Activated naive CD4-positive, alpha-beta T cell treated with anti-CD3 and anti-CD28 coated beads, Interleukin-2, amount 50 U/mL, for 24 hours (primary cell): ENCODE measurements around the gene POTEI.
"Not testable (repeated sequence)": the region's sequence is repeated elsewhere in the genome, so short reads cannot be mapped to it uniquely, and the experiment has no call there.

Experiments
- H3K27ac Mint-ChIP-seq: one replicate; pipeline ENCODE4 v1.8.0; 2021; ENCODE audit warnings: mild to moderate bottlenecking, mixed read lengths
- H3K27me3 Mint-ChIP-seq: one replicate; pipeline ENCODE4 v1.8.0; 2021; ENCODE audit warnings: mixed read lengths
- H3K36me3 Mint-ChIP-seq: one replicate; pipeline ENCODE4 v1.8.0; 2021; ENCODE audit warnings: mixed read lengths
- H3K4me1 Mint-ChIP-seq: one replicate; pipeline ENCODE4 v1.8.0; 2021; ENCODE audit warnings: mixed read lengths
- H3K4me3 Mint-ChIP-seq: one replicate; pipeline ENCODE4 v1.8.0; 2021; ENCODE audit warnings: mild to moderate bottlenecking, mixed read lengths
- H3K9me3 Mint-ChIP-seq: one replicate; pipeline ENCODE4 v1.8.0; 2021; ENCODE audit warnings: mixed read lengths

Gene POTEI

DNA sequence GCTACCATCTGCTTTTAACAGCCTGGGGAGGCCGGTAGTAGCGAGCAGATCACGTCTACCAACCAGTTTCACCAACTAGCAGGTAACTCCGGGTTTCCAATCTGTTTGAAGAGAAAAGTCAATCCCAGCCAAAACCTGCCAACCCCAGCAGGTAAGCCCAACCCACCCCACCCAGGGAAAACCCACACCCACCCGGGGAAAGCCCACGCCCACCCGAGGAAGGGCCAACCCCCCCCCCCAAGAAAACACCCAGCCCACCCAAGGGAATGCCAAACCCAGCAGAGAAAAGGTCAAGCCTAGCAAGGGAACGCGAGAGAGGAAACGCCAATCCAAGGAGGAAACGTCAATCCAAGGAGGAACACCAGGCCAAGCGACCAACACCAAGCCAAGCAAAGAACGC lies at the start of gene POTEI:
TSS of gene POTEI (minus strand) at position 101 of the 400 bp plus-strand sequence. CDS start at position 8, 93 bp downstream.
- not testable (repeated sequence) for H3K4me1 Mint-ChIP-seq, H3K4me3 Mint-ChIP-seq, H3K27me3 Mint-ChIP-seq, H3K9me3 Mint-ChIP-seq, H3K36me3 Mint-ChIP-seq, H3K27ac Mint-ChIP-seq

DNA sequence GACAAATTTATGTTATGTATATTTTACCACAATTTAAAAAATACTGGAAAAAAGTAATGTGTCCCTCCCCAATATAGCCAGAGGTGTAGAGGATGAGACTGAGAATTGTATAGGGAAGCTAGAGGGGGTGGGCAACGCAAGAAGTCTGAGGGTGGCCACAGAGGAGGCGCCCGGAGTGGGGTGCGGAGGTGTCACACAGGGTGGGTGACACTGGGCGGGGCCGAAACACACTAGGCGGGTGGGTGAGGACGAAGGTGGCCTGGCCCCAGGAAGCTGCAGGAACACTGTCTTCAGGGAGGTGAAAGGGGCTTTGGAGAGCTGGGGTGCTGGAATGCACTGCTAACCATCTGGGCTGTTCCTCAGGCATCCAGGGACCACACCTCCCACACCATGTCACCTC lies 47.3 kb upstream of the POTEI start:
- H3K9me3 Mint-ChIP-seq, H3K4me3 Mint-ChIP-seq, H3K27me3 Mint-ChIP-seq, H3K27ac Mint-ChIP-seq, H3K36me3 Mint-ChIP-seq, H3K4me1 Mint-ChIP-seq: not testable (repeated sequence)

DNA sequence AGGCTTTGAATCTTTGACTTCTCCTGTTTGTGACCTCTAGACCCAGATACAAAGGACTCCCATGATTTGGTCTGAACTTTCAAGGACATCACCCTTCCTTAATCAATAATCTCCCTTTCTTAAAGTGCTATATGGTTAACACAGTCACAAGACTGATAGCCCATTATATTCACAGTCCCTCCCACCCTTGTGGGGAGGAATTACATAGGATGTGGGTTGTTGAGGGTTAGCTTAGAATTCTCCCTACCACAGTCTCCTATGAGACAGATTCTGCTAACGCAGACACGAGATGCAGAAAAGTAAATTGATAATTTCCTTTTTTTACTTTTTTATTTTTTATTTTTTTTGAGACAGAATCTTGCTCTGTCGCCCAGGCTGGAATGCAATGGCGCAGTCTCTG lies 45.0 kb upstream of the POTEI start:
- H3K9me3 Mint-ChIP-seq, H3K27ac Mint-ChIP-seq, H3K4me1 Mint-ChIP-seq, H3K4me3 Mint-ChIP-seq, H3K27me3 Mint-ChIP-seq, H3K36me3 Mint-ChIP-seq: not testable (repeated sequence)

DNA sequence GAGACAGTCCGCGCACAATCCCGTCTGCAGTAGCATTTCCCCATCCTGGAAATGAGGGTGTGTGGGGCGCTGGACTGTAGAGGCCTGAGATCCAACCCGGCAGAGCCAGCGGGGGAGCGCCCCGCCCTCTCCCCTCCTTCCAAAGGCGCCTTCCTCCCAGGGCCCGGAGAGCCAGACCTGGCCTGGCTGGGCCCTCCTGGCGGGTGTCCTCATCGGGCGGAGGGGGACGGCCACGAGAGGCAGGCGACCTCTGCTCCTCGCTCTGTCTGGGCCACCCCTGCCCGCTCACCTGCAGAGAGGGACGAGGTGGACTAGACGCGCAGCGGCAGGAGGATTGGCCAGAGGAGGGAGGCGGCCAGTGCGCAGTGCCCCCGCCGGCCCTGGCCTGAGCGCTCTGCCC lies 40.3 kb upstream of the POTEI start:
- not testable (repeated sequence) for H3K27me3 Mint-ChIP-seq, H3K4me3 Mint-ChIP-seq, H3K27ac Mint-ChIP-seq, H3K36me3 Mint-ChIP-seq, H3K4me1 Mint-ChIP-seq, H3K9me3 Mint-ChIP-seq

GRCh38 chr2:130548418-130548817 lies 39.3 kb upstream of the POTEI start:
- not testable (repeated sequence) for H3K27ac Mint-ChIP-seq, H3K4me1 Mint-ChIP-seq, H3K36me3 Mint-ChIP-seq, H3K4me3 Mint-ChIP-seq, H3K27me3 Mint-ChIP-seq, H3K9me3 Mint-ChIP-seq

- H3K36me3 Mint-ChIP-seq, H3K4me1 Mint-ChIP-seq, H3K27me3 Mint-ChIP-seq, H3K27ac Mint-ChIP-seq, H3K9me3 Mint-ChIP-seq, H3K4me3 Mint-ChIP-seq: not testable (repeated sequence)
These were observed 35.9 kb upstream of the POTEI start for GRCh38 chr2:130544978-130545377.

DNA sequence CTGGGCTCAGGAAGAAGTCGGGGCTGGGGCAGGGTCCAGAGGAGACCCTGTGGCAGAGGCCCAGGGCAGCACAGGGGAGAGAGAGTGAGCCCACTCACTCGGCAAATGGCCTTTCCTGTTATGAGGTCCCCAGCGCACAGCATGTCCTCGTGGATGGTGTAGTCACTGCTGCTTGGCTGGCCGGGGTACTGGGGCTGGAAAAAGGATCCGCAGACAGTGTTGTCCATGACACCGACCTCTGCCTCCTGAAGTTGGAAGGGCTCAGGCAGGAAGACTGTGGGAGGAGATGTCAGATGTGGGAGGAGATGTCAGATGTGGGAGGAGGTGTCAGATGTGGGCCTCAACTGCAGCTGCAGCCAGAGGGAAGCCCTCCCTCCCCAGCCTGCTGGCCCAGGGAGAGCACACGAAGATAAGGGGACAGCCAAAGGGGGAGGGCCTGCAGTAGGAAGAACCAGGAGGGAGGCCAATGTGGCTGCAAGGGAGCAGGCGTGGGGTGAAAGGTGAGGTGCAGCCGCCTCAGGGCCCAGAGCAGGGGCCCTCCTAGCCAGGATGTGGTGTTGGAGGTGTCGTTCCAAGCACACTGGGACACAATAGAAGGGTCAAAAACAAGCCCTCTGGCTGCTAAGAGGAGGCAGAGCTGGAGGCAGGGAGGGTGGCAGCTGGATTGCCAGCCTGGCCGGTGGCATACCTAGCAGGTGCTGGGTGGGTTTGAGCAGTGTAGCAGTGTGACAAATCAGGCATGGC lies 34.8 kb upstream of the POTEI start:
- not testable (repeated sequence) for H3K36me3 Mint-ChIP-seq, H3K4me1 Mint-ChIP-seq, H3K27ac Mint-ChIP-seq, H3K27me3 Mint-ChIP-seq, H3K9me3 Mint-ChIP-seq, H3K4me3 Mint-ChIP-seq

DNA sequence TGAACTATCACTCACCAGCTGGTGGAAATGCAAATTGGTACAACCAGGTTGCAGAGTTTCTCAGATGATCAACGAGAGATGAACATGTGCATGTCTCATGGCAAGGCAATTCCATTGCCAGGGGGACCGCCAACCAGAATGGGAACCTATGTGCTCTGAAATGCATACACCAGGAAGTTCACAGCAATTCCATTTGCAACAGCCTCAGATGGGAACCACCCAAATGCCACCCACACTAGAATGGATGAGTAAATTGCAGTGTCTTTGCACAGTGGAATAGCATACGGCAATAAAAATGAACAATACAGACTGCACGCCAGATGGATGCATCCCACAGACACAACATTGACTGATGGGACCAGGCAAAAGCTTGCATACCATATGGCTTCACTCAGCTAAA lies 33.7 kb upstream of the POTEI start:
- H3K4me1 Mint-ChIP-seq, H3K9me3 Mint-ChIP-seq, H3K27ac Mint-ChIP-seq, H3K4me3 Mint-ChIP-seq, H3K27me3 Mint-ChIP-seq, H3K36me3 Mint-ChIP-seq: not testable (repeated sequence)

DNA sequence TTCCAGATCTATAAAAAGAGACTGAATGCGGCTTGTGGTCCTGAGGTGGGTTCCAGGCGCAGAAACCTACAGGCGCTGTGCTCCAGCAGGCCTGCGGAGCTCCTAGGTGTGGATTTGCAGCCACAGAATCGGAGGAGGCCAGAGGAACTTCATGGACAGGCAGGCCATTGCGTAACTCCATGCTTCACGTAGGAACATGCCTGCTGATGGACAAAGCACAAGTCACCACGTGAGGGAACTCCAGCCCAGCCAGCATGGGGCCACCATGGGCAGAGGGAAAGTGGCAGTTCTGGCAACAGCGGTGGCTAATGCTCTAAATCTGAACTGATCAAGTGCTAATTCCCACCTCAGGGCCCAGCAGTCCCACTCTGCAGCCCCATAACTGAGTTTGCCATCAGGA lies 29.1 kb upstream of the POTEI start:
- not testable (repeated sequence) for H3K4me3 Mint-ChIP-seq, H3K9me3 Mint-ChIP-seq, H3K27me3 Mint-ChIP-seq, H3K36me3 Mint-ChIP-seq, H3K27ac Mint-ChIP-seq, H3K4me1 Mint-ChIP-seq

DNA sequence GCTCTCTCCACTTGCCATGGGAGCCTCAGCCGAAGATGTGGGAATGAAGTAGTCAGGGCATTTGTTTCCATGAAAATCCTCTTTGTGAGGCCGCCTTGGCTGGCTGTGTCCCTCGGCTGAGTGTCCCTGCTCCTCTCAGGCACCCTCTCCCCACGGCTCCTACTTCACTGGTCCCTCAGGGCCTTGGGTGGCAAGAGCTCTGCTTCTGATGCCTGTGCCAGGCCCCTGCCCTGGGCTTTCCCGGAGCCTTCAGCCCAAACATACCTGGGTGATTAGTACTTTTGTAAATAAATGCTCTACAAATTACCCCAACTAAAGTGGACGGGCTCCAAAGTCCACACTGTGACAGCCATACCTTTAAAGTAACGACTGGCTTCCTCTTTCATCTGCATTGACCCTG lies 27.5 kb upstream of the POTEI start:
- H3K9me3 Mint-ChIP-seq, H3K36me3 Mint-ChIP-seq, H3K4me1 Mint-ChIP-seq, H3K4me3 Mint-ChIP-seq, H3K27ac Mint-ChIP-seq, H3K27me3 Mint-ChIP-seq: not testable (repeated sequence)

DNA sequence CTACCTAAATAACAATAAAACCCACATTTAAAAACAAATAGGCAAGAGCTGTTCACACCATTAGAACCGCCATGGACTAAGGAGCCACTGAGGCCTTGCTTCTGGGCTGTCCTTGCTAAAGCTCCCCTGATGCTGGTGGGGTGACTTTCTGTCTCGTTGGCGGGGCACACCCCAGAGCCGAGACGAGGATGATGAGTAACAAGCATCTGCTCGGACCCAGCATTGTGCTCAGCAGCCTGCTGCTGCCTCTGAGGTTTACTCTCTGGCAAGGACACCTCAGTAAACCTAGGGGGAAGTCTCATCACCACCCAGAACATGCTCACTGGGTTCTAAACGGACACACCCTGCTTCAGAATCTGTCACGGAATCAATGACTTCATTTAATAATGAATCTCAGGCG lies 22.5 kb upstream of the POTEI start:
- not testable (repeated sequence) for H3K27ac Mint-ChIP-seq, H3K4me1 Mint-ChIP-seq, H3K4me3 Mint-ChIP-seq, H3K9me3 Mint-ChIP-seq, H3K36me3 Mint-ChIP-seq, H3K27me3 Mint-ChIP-seq

DNA sequence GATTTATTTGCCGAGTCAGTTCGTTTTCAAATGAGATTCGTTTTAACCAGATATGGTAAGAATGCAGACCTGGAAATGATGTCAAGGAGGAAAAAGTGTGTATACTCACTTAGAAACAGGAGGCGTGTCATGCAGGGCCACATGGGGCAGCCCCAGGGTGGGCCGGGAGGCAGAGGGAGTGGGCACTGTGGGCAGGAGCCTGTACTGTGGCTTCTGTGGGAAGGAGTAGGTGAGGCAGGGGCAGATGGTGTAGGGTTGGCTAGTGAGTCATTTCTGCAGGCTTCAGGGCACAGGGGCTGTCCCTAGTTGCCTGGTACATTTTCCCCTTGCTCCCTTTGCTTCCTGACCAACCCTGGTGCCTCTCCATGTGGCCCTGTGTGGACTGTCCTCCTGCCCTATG lies 22.1 kb upstream of the POTEI start:
- not testable (repeated sequence) for H3K9me3 Mint-ChIP-seq, H3K27ac Mint-ChIP-seq, H3K4me1 Mint-ChIP-seq, H3K27me3 Mint-ChIP-seq, H3K36me3 Mint-ChIP-seq, H3K4me3 Mint-ChIP-seq

GRCh38 chr2:130530212-130530611 lies 21.1 kb upstream of the POTEI start:
- H3K27ac Mint-ChIP-seq, H3K4me3 Mint-ChIP-seq, H3K9me3 Mint-ChIP-seq, H3K27me3 Mint-ChIP-seq, H3K36me3 Mint-ChIP-seq, H3K4me1 Mint-ChIP-seq: not testable (repeated sequence)

DNA sequence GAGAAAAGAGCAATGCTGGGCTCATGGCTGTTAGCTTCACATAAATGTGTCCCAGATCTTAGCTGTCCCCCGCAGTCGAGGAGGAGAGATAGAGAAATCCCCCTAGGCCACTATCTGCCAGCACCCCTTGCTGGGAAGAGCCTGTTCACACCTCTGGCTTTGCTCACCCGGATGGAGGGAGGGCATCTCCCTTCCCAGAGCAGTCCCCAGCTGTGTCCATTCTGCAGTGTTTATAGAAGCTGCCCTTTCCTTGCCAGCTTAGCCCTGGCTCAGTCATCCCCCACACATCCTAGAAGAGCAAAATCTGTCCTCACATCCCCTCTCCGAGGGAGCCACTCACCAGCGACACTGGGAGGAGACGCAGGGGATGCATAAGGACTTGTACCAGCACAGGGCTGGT lies 20.4 kb upstream of the POTEI start:
- not testable (repeated sequence) for H3K27ac Mint-ChIP-seq, H3K9me3 Mint-ChIP-seq, H3K4me1 Mint-ChIP-seq, H3K36me3 Mint-ChIP-seq, H3K4me3 Mint-ChIP-seq, H3K27me3 Mint-ChIP-seq

- not testable (repeated sequence) for H3K27ac Mint-ChIP-seq, H3K27me3 Mint-ChIP-seq
These were observed 18.3 kb upstream of the POTEI start for GRCh38 chr2:130527365-130527967.

DNA sequence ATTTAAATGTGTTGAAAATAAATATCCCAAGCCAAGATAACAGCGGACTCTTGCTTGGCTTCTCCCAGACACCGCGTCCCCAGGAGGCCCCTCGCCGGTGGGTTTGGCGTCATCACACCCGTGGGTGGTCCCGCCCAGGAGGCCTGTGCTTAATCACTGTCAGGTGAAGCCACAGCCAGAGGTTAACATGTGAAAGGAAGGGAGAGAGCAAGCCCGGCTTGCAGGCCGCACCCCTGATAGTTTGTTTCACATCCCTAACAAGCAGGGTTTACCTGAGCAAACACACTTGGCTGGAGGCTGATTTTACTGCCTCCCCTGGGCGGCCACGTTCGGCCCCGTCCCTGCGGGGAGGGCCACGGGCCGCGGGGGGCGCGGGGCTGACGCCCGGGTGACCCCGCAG lies 13.3 kb upstream of the POTEI start:
- H3K36me3 Mint-ChIP-seq, H3K27ac Mint-ChIP-seq, H3K4me3 Mint-ChIP-seq, H3K4me1 Mint-ChIP-seq, H3K27me3 Mint-ChIP-seq, H3K9me3 Mint-ChIP-seq: not testable (repeated sequence)

More at GRCh38 chr2:130527365-130527967, 18.3 kb upstream of the POTEI start:
- not testable (repeated sequence) for H3K4me1 Mint-ChIP-seq, H3K4me3 Mint-ChIP-seq, H3K9me3 Mint-ChIP-seq, H3K36me3 Mint-ChIP-seq

GRCh38 chr2:130520992-130521391 lies 11.9 kb upstream of the POTEI start, which contains the start of gene CFC1B:
Gene CFC1B, plus strand, starts transcription at chr2:130521222. Its CDS starts 263 bp downstream, at chr2:130521485.
- not testable (repeated sequence) for H3K36me3 Mint-ChIP-seq, H3K4me3 Mint-ChIP-seq, H3K27ac Mint-ChIP-seq, H3K27me3 Mint-ChIP-seq, H3K4me1 Mint-ChIP-seq, H3K9me3 Mint-ChIP-seq
